Kidney (tissue), 14 donors: ENCODE measurements around the gene GABARAP. TPM values are rescaled to one million over a fixed set of nuclear protein-coding genes. Genes with fewer than 3 reads are reported as not detected.

ENCODE experiments used
- DNase-seq, 5 donors: peaks; one replicate each; pipeline ENCODE4 v3.0.0-alpha.2; 2013 to 2020
- FAIRE-seq: peaks from 2 replicates; lab custom pipeline; 2012; peaks lifted over from hg19 to GRCh38; lab: Jason Lieb, UNC
- H3K27ac ChIP-seq, 2 donors: one replicate each; pipeline ENCODE4 v1.7.0; 2013; ENCODE audit warnings: low read depth in 2 of 2, low read length in 2 of 2, inconsistent platforms in 1 of 2
- H3K27me3 ChIP-seq: one replicate; pipeline ENCODE4 v1.7.1; 2013; ENCODE audit warnings: low read length, inconsistent platforms; ENCODE audit not compliant: control insufficient read depth, insufficient read depth
- H3K36me3 ChIP-seq, 3 donors: one replicate each; pipeline versions ENCODE4 v1.7.0 to v1.7.1; 2013; ENCODE audit warnings: low read length in 3 of 3, control low read depth in 1 of 3, inconsistent platforms in 1 of 3; ENCODE audit not compliant: insufficient read depth in 3 of 3, control insufficient read depth in 2 of 3
- H3K4me1 ChIP-seq, 3 donors: one replicate each; pipeline versions ENCODE4 v1.7.0 to v1.7.1; 2013; ENCODE audit warnings: low read length in 3 of 3, inconsistent platforms in 1 of 3, low read depth in 1 of 3; ENCODE audit not compliant: control insufficient read depth in 2 of 3, insufficient read depth in 2 of 3
- H3K4me3 ChIP-seq, 3 donors: one replicate each; pipeline versions ENCODE4 v1.7.0 to v1.8.1; 2013; ENCODE audit warnings: low read length in 3 of 3, control low read depth in 1 of 3, inconsistent platforms in 1 of 3
- H3K9ac ChIP-seq, 3 donors: one replicate each; pipeline versions ENCODE4 v1.7.0 to v1.7.1; 2013; ENCODE audit warnings: low read length in 3 of 3, control low read depth in 1 of 3, inconsistent platforms in 1 of 3
- H3K9me3 ChIP-seq, 3 donors: one replicate each; pipeline versions ENCODE4 v1.7.0 to v1.7.1; 2013; ENCODE audit warnings: low read length in 3 of 3, control low read depth in 1 of 3, inconsistent platforms in 1 of 3; ENCODE audit not compliant: control insufficient read depth in 2 of 3, insufficient read depth in 1 of 3
- intact Hi-C: fragments of 100-400 bp; cut with DNase I; formaldehyde crosslinking; loops from one replicate; pipeline ENCODE4 v1.11.1; 2022
- polyA plus RNA-seq: library from polyadenylated mRNA; stranded (reverse); fragments of 350-450 nt; fragmentation: Illumina TruSeq; extraction: RNeasy Lipid Tissue Mini Kit (QIAGEN cat#74804); gene quantifications from one replicate; pipeline ENCODE4 v1.2.3, GENCODE V29; 2014; ENCODE audit warnings: low read depth, low replicate concordance; ENCODE audit not compliant: insufficient read depth
- total RNA-seq: library from RNA; stranded (reverse); fragmentation: NEBNext Ultra II Directional; extraction: Animal tissue kit (Norgen Biotek cat#: 25700); gene quantifications from one replicate; pipeline ENCODE4 v1.2.1, GENCODE V29; 2021
- TF ChIP-seq, protein P1 (sequence below): IDR thresholded peaks from 3 replicates; pipeline ENCODE4 v1.5.1; 2012; ENCODE audit warnings: mild to moderate bottlenecking, moderate library complexity, borderline replicate concordance; ENCODE audit not compliant: insufficient read depth; ENCODE audit errors: extremely low read depth
- donor health status: control.
- donor health status: control.
- donor health status: control.
- donor health status: control.
- donor health status: control.
- donor health status: DM: yes; HTN: yes; CAD: no.
- donor health status: Normal renal cell carcinoma (clear cell type).

GABARAP gene
- total and polyA plus RNA-seq, 2 donors from 2014 or later, result 477 to 1,483 TPM

DNA sequence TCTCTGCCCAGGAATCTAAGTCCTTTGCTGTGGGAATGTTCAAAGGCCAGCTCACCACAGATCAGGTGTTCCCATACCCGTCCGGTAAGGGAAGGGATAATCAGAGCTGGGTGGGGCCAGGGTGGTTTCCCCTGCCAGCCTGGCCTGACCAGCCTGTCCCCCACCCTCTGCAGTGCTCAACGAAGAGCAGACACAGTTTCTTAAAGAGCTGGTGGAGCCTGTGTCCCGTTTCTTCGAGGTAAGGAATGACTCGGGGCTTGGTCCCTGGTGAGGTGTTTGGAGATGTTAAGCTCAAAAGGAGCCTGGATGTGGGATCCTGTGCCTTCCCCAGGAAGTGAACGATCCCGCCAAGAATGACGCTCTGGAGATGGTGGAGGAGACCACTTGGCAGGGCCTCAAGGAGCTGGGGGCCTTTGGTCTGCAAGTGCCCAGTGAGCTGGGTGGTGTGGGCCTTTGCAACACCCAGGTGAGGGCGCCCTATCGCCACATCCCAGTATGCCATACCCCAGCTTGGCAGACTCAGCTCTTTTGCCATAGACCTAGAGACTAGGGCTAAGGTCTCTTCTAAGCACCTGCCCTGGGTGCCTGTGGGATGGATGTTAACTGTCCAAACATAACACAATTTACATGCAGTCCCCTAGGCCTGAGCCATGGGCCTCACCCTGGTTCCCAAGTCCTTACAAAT lies 21.5 kb downstream of the GABARAP start:
- DNase-seq, result peak in 3 of 5 donors; percentile 45 to 82 (median 68)
- Histone ChIP-seq H3K36me3 (peaks cover 5 to 38% (median 30%) of the 10 kb centered on the region in 3 donors), H3K9me3 (no peaks in the 10 kb centered on the region), H3K27me3 (no peaks in the 10 kb centered on the region), H3K27ac (peak overlapping the region; percentile 100), H3K4me1 (peaks cover 4 to 48% (median 36%) of the 10 kb centered on the region in 3 donors), H3K4me3 (peak overlapping the region; percentile 74 to 91 (median 81)), H3K9ac (peak overlapping the region; percentile 63 to 99 (median 90))
- TF ChIP-seq, protein P1, sequence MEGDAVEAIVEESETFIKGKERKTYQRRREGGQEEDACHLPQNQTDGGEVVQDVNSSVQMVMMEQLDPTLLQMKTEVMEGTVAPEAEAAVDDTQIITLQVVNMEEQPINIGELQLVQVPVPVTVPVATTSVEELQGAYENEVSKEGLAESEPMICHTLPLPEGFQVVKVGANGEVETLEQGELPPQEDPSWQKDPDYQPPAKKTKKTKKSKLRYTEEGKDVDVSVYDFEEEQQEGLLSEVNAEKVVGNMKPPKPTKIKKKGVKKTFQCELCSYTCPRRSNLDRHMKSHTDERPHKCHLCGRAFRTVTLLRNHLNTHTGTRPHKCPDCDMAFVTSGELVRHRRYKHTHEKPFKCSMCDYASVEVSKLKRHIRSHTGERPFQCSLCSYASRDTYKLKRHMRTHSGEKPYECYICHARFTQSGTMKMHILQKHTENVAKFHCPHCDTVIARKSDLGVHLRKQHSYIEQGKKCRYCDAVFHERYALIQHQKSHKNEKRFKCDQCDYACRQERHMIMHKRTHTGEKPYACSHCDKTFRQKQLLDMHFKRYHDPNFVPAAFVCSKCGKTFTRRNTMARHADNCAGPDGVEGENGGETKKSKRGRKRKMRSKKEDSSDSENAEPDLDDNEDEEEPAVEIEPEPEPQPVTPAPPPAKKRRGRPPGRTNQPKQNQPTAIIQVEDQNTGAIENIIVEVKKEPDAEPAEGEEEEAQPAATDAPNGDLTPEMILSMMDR, result peak; percentile 37
- peak; percentile 81 for FAIRE-seq
- intact Hi-C loops, result no loop called here

DNA sequence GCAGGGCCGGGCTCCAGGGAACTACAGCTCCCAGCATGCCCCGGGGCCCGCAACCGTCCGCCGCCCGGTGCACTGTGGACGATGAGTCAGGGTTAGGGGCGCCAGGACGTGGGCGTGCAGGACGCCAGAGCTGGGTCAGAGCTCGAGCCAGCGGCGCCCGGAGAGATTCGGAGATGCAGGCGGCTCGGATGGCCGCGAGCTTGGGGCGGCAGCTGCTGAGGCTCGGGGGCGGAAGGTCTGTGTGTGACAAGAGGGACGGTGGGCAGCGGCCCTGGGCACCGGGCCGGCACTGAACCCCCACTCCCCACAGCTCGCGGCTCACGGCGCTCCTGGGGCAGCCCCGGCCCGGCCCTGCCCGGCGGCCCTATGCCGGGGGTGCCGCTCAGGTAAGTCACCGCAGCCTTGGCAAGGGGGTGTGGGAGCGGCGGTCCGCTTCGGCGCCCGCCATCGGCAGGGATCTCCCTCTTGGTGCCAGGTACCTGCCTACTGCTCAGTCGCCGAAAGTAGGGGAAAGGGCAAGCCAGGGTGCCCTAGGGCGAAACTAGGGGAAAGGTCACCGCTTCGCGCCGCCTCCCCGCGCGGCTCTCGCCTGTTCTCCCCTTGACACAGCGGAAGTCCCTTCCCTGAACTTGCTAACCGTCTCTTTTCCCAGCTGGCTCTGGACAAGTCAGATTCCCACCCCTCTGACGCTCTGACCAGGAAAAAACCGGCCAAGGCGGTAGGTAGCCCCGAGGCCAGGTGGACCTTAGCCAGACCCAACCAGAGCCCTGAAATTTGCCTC lies 22.2 kb downstream of the GABARAP start, which contains the start of the genes ACADVL and DLG4:
Gene ACADVL (plus strand): TSS at position 127 of the 781 bp plus-strand sequence. CDS start 47 bp downstream, at position 174.
Gene DLG4 (minus strand): TSS at position 25 of the 781 bp plus-strand sequence.
- H3K4me1 ChIP-seq, result peaks cover 7 to 51% (median 40%) of the 10 kb centered on the region in 3 donors
- H3K36me3 ChIP-seq, result peaks cover 5 to 33% (median 27%) of the 10 kb centered on the region in 3 donors
- peak within 1 kb of the TSS; percentile 74 to 91 (median 81) for H3K4me3 ChIP-seq
- no peaks in the 10 kb centered on the region for H3K9me3 ChIP-seq
- intact Hi-C loops, result no loop called here
- FAIRE-seq, result no peak
- no peaks in the 10 kb centered on the region for H3K27me3 ChIP-seq
- TF ChIP-seq, protein P1, result no peak
- DNase-seq, result peak; percentile 89 to 98 (median 92)
- peak within 1 kb of the TSS; percentile 100 for H3K27ac ChIP-seq
- H3K9ac ChIP-seq, result peak within 1 kb of the TSS; percentile 63 to 99 (median 90)

DNA sequence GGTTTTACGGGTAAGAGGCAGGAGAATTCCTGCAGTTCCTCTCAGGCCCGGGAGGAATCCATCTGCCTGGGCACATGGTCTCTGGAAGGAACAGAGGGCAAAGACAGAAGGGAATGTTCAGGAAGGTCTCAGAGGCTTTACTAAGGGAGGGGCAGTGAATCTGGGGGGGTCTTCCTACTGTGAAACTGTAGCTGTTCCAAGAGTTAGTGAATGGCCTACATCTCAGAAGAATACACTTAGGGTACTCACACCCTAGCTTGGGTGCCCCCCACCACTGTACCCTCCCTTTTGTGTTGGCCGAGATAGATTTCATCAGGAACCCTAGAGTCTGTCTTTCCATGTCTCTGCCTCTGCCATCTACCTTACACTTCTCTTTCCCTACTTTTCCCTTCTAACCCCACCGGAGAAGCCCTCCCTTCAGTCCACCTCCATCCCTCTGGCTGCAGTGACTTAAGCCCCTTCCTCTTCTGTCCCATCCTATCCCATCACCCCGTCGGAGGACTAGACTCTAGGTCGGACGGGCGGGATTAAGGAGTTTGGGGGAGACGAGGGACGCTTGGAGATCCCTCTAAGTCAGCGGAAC lies 22.9 kb downstream of the GABARAP start:
- H3K9me3 ChIP-seq, result no peaks in the 10 kb centered on the region
- peak overlapping the region; percentile 42 to 99 (median 90) for H3K9ac ChIP-seq
- DNase-seq (peak in 1 of 5 donors; percentile 52), FAIRE-seq (no peak)
- no peaks in the 10 kb centered on the region for H3K27me3 ChIP-seq
- peak overlapping the region; percentile 100 for H3K27ac ChIP-seq
- peak overlapping the region; percentile 59 to 91 (median 74) for H3K4me3 ChIP-seq
- TF ChIP-seq, protein P1, result no peak
- peaks cover 5 to 30% (median 27%) of the 10 kb centered on the region in 3 donors for H3K36me3 ChIP-seq
- intact Hi-C loops, result no loop called here
- peaks cover 7 to 49% (median 40%) of the 10 kb centered on the region in 3 donors for H3K4me1 ChIP-seq
